Endothelial cell of umbilical vein (primary cell): ENCODE data around the gene ZNF423. TPM values are rescaled to one million over a fixed set of nuclear protein-coding genes. Genes with fewer than 3 reads are reported as not detected.

Source experiments
- BruUV-seq: library from RNA; stranded (reverse); fragments of 400-500 nt; replicated peaks from 2 replicates; lab custom pipeline; 2021; lab: Mats Ljungman, UMichigan
- CTCF ChIA-PET: fragments of 300-600, 350-600 bp; sonication (Branson Sonifier 250); formaldehyde crosslinking; loops from one replicate; lab custom pipeline; 2021; ENCODE audit warnings: antibody characterized with exemption, inconsistent platforms; lab: Charles Lee
- POLR2A ChIA-PET: fragments of 300-600, 350-600 bp; sonication (Branson Sonifier 250); formaldehyde crosslinking; loops from one replicate; lab custom pipeline; 2021; ENCODE audit warnings: antibody characterized with exemption, inconsistent platforms; lab: Charles Lee
- DNase-seq: peaks from one replicate; pipeline ENCODE4 v3.0.0-alpha.2; 2011; ENCODE audit warnings: low read depth, low spot score
- FAIRE-seq: peaks from 2 replicates; lab custom pipeline; 2011; peaks lifted over from hg19 to GRCh38; lab: Jason Lieb, UNC
- H2AFZ ChIP-seq: 2 replicates; pipeline ENCODE4 v1.6.0; 2012; ENCODE audit warnings: low read depth, low read length, control low read depth, inconsistent platforms
- H3K27ac ChIP-seq: 2 replicates; pipeline ENCODE4 v1.5.1; 2011; ENCODE audit warnings: low read depth, mild to moderate bottlenecking, control low read depth, low read length, moderate library complexity; ENCODE audit not compliant: insufficient read depth
- H3K27me3 ChIP-seq, 2 experiments: 2 replicates each; pipeline versions ENCODE4 v1.6.0 to v1.6.1; 2011; ENCODE audit warnings: low read length in 2 of 2, mixed read lengths in 1 of 2; ENCODE audit not compliant: control insufficient read depth in 2 of 2, insufficient read depth in 2 of 2
- H3K36me3 ChIP-seq, 2 experiments: 2 replicates in 1 of 2; 3 replicates in 1 of 2; pipeline ENCODE4 v1.5.1; 2011; ENCODE audit warnings: low read length in 2 of 2, mild to moderate bottlenecking in 1 of 2, moderate library complexity in 1 of 2; ENCODE audit not compliant: control insufficient read depth in 2 of 2, insufficient read depth in 2 of 2; ENCODE audit errors: extremely low read depth in 1 of 2
- H3K4me1 ChIP-seq: 3 replicates; pipeline ENCODE4 v1.5.1; 2011; ENCODE audit warnings: mild to moderate bottlenecking, low read length; ENCODE audit not compliant: control insufficient read depth, insufficient read depth; ENCODE audit errors: extremely low read depth
- H3K4me2 ChIP-seq: 2 replicates; pipeline ENCODE4 v1.6.1; 2011; ENCODE audit warnings: low read length, control low read depth, mixed read lengths; ENCODE audit not compliant: insufficient read depth
- H3K4me3 ChIP-seq, 3 experiments: fragments of 200-600 bp in 1 of 3; sonication (generic), shearing (Covaris generic) in 1 of 3; replicated peaks in 1 of 3; 2 replicates each; pipeline ENCODE4 v1.5.1; 2011 to 2016; ENCODE audit warnings: control low read depth in 3 of 3, low read length in 3 of 3, mild to moderate bottlenecking in 2 of 3, inconsistent platforms in 1 of 3, low read depth in 1 of 3, moderate library complexity in 1 of 3; ENCODE audit not compliant: insufficient read depth in 1 of 3
- H3K79me2 ChIP-seq: 2 replicates; pipeline ENCODE4 v1.6.0; 2012; ENCODE audit warnings: low read length, inconsistent platforms; ENCODE audit not compliant: control insufficient read depth, insufficient read depth
- H3K9ac ChIP-seq: replicated peaks from 2 replicates; pipeline ENCODE3; 2011; ENCODE audit warnings: low read length, control low read depth; ENCODE audit not compliant: insufficient read depth; ENCODE audit errors: extremely low read depth
- H3K9me1 ChIP-seq: replicated peaks from 3 replicates; pipeline ENCODE4 v1.6.0; 2011; ENCODE audit warnings: mild to moderate bottlenecking, low read length; ENCODE audit not compliant: control insufficient read depth, insufficient read depth; ENCODE audit errors: extremely low read depth
- H3K9me3 ChIP-seq: replicated peaks from 2 replicates; pipeline ENCODE4 v1.5.1; 2012; ENCODE audit warnings: low read length, inconsistent platforms; ENCODE audit not compliant: control insufficient read depth, insufficient read depth
- H4K20me1 ChIP-seq: replicated peaks from 2 replicates; pipeline ENCODE3; 2011; ENCODE audit warnings: mild to moderate bottlenecking, low read length; ENCODE audit not compliant: control insufficient read depth, insufficient read depth; ENCODE audit errors: extremely low read depth
- CTCF ChIP-seq, 2 donors: IDR thresholded peaks; 1 replicate in 1 of 2; 2 replicates in 1 of 2; pipeline ENCODE4 v1.5.1; 2011; ENCODE audit warnings: low read length in 2 of 2, mild to moderate bottlenecking in 2 of 2, moderate library complexity in 2 of 2, control low read depth in 1 of 2, inconsistent platforms in 1 of 2, low read depth in 1 of 2; ENCODE audit not compliant: insufficient read depth in 1 of 2; ENCODE audit errors: extremely low read depth in 1 of 2
- EZH2 ChIP-seq: IDR thresholded peaks from 2 replicates; pipeline ENCODE4 v1.6.1; 2012; ENCODE audit warnings: borderline replicate concordance, low read depth, mild to moderate bottlenecking, moderate library complexity, low read length, inconsistent platforms; ENCODE audit not compliant: severe bottlenecking
- FOS ChIP-seq: IDR thresholded peaks from 2 replicates; pipeline ENCODE4 v1.6.1; 2011; ENCODE audit warnings: mild to moderate bottlenecking, low read length, moderate library complexity, borderline replicate concordance; ENCODE audit not compliant: insufficient read depth
- GATA2 ChIP-seq: IDR thresholded peaks from 2 replicates; pipeline ENCODE4 v1.7.0; 2011; ENCODE audit warnings: low read depth, mild to moderate bottlenecking, moderate library complexity, mixed read lengths, low read length; ENCODE audit not compliant: insufficient read length, insufficient read depth
- JUN ChIP-seq: IDR thresholded peaks from 2 replicates; pipeline ENCODE4 v1.6.1; 2011; ENCODE audit warnings: borderline replicate concordance, low read depth; ENCODE audit not compliant: insufficient read length, insufficient read depth
- MAX ChIP-seq: IDR thresholded peaks from 2 replicates; pipeline ENCODE4 v1.6.1; 2011; ENCODE audit not compliant: insufficient read depth, insufficient read length
- MYC ChIP-seq: IDR thresholded peaks from one replicate; pipeline ENCODE4 v1.6.1; 2011; ENCODE audit warnings: mild to moderate bottlenecking, low read depth, low read length
- POLR2A ChIP-seq: IDR thresholded peaks from 2 replicates; pipeline ENCODE4 v1.6.1; 2012; ENCODE audit warnings: low read depth, mild to moderate bottlenecking, control low read depth, low read length
- POLR2AphosphoS5 ChIP-seq: IDR thresholded peaks from 2 replicates; pipeline ENCODE4 v1.6.1; 2012; ENCODE audit warnings: low read depth, mild to moderate bottlenecking, control low read depth, low read length, moderate library complexity; ENCODE audit not compliant: insufficient read depth
- dilution Hi-C: fragments of 300-500 bp; cut with MboI; formaldehyde crosslinking; loops from one replicate; pipeline ENCODE4 v1.15.0; 2019; ENCODE audit warnings: low sequenced_read_pairs; ENCODE audit not compliant: extremely low pct_ligation_motif_present
- intact Hi-C: fragments of 100-400 bp; cut with micrococcal nuclease; formaldehyde crosslinking; loops from one replicate; pipeline ENCODE4 v1.10.0; 2022
- polyA plus RNA-seq, 4 experiments: library from polyadenylated mRNA; depleted of rRNA in 3 of 4; stranded (reverse) in 3 of 4; unstranded in 1 of 4; fragments of >200 nt; gene quantifications; 2 replicates each; pipeline versions ENCODE4 v1.2.1 to v1.2.3, GENCODE V29; 2011 to 2012; ENCODE audit warnings: missing spikeins in 1 of 4
- total RNA-seq: library from RNA; stranded (reverse); gene quantifications from 2 replicates; pipeline ENCODE4 v1.2.3, GENCODE V29; 2021

ZNF423 gene
- total and polyA plus RNA-seq, 2 donors (not counting 3 experiments of a cell fraction or from before 2014, with no cell fraction given), result 2.2 to 8.1 TPM

- no peak for TF ChIP-seq POLR2A
- TF ChIP-seq FOS, result no peak
- no peak for DNase-seq
- Histone ChIP-seq H3K4me1 (peaks cover 2% of the 10 kb centered on the region), H3K9me3 (no peaks in the 10 kb centered on the region), H3K27ac (no peak overlapping the region), H3K4me3 (no peak overlapping the region), H2AFZ (no peak overlapping the region), H4K20me1 (no peaks in the 10 kb centered on the region), H3K4me2 (no peak overlapping the region), H3K79me2 (no peaks in the 10 kb centered on the region), H3K9ac (no peak overlapping the region), H3K27me3 (peaks cover 26 to 50% of the 10 kb centered on the region in 2 experiments), H3K36me3 (no peaks in the 10 kb centered on the region), H3K9me1 (no peaks in the 10 kb centered on the region)
- BruUV-seq, result no TSS peak
- ChIA-PET POLR2A (no interaction called here), CTCF (interaction anchor here (3.1 kb wide), 1 partner anchor 14 kb away, joined by 18 read pairs; no protein-coding TSS in a partner anchor)
- FAIRE-seq, result no peak
- dilution Hi-C loops, result no loop called here
- intact Hi-C loops, result no loop called here
Observed at GRCh38 chr16:49862694-49863093, 6.8 kb upstream of the ZNF423 start.

- no peaks in the 10 kb centered on the region for H3K9me3 ChIP-seq
- H3K4me3 ChIP-seq, result no peak overlapping the region
- no TSS peak for BruUV-seq
- dilution Hi-C loops (no loop called here), intact Hi-C loops (no loop called here)
- ChIA-PET POLR2A (no interaction called here), CTCF (interaction anchor here (3.1 kb wide), 1 partner anchor 16 kb away, joined by 18 read pairs; no protein-coding TSS in a partner anchor)
- H3K27me3 ChIP-seq, result peaks cover 26 to 53% of the 10 kb centered on the region in 2 experiments
- H3K4me1 ChIP-seq, result peaks cover 2% of the 10 kb centered on the region
- no peaks in the 10 kb centered on the region for H4K20me1 ChIP-seq
- FAIRE-seq (no peak), DNase-seq (no peak)
- no peak overlapping the region for H3K4me2 ChIP-seq
- TF ChIP-seq GATA2 (no peak), JUN (no peak), MYC (no peak), CTCF (IDR thresholded peaks at IDR 0.05; ENCODE audit: extremely low read depth in 1 of 2, insufficient read depth in 1 of 2, low read depth in 1 of 2, low read length in 2 of 2) (no peak), POLR2A (no peak), EZH2 (no peak), POLR2AphosphoS5 (no peak), MAX (no peak), FOS (no peak)
- no peaks in the 10 kb centered on the region for H3K36me3 ChIP-seq
- H3K79me2 ChIP-seq, result no peaks in the 10 kb centered on the region
- no peak overlapping the region for H2AFZ ChIP-seq
- H3K9me1 ChIP-seq, result no peaks in the 10 kb centered on the region
- no peak overlapping the region for H3K9ac ChIP-seq
- no peak overlapping the region for H3K27ac ChIP-seq
Observed at GRCh38 chr16:49861299-49861698, 5.4 kb upstream of the ZNF423 start.
